Stomach (tissue), 9 donors: Measurements from ENCODE around the gene VOPP1. TPM values are rescaled to one million over a fixed set of nuclear protein-coding genes. Genes with fewer than 3 reads are reported as not detected.

Source experiments
- DNase-seq, 2 donors: peaks; one replicate each; pipeline versions ENCODE4 v3.0.0 to v3.0.0-alpha.2; 2013 to 2019
- H3K27ac ChIP-seq, 5 donors: fragments of 200-600 bp in 4 of 5; sonication (generic) in 4 of 5; one replicate each; pipeline ENCODE4 v1.5.1; 2013 to 2019; ENCODE audit warnings: mild to moderate bottlenecking in 1 of 5, moderate library complexity in 1 of 5
- H3K27me3 ChIP-seq, 3 donors: fragments of 200-600 bp; sonication (generic); one replicate each; pipeline ENCODE4 v1.5.1; 2017 to 2019; ENCODE audit warnings: mixed run types in 1 of 3
- H3K36me3 ChIP-seq, 4 donors: fragments of 200-600 bp; sonication (generic); 1 replicate in 3 of 4; 2 replicates in 1 of 4; pipeline ENCODE4 v1.5.1; 2016 to 2019
- H3K4me1 ChIP-seq, 4 donors: fragments of 200-600 bp; sonication (generic); one replicate each; pipeline ENCODE4 v1.5.1; 2016 to 2019
- H3K4me3 ChIP-seq, 4 donors: fragments of 200-600 bp; sonication (generic) in 3 of 4; one replicate each; pipeline ENCODE4 v1.5.1; 2016 to 2019; ENCODE audit warnings: mild to moderate bottlenecking in 1 of 4
- H3K9me3 ChIP-seq, 4 donors: fragments of 200-600 bp; sonication (generic); one replicate each; pipeline ENCODE4 v1.5.1; 2016 to 2019
- EP300 ChIP-seq: sonication (generic); formaldehyde crosslinking; IDR thresholded peaks from one replicate; pipeline ENCODE4 v1.6.1; 2017; ENCODE audit warnings: antibody characterized with exemption
- POLR2A ChIP-seq, 4 donors: fragments of 450-650 bp; IDR thresholded peaks; one replicate each; pipeline ENCODE4 v1.6.1; 2016; ENCODE audit warnings: antibody characterized with exemption in 4 of 4, control low read depth in 2 of 4, mild to moderate bottlenecking in 1 of 4, moderate library complexity in 1 of 4
- POLR2AphosphoS5 ChIP-seq, 3 donors: sonication (generic); formaldehyde crosslinking; IDR thresholded peaks; one replicate each; pipeline ENCODE4 v1.6.1; 2016; ENCODE audit warnings: antibody characterized with exemption in 3 of 3
- WGBS, 5 donors: extraction: QIAGEN DNeasy Blood & Tissue Kit in 3 of 5; methylation state at CpG; one replicate each; pipeline versions ENCODE4 v1.1.5 to v1.1.7; 2013 to 2018; 5-methylcytosine and 5-hydroxymethylcytosine counted together
- intact Hi-C: fragments of 100-400 bp; cut with DNase I; formaldehyde crosslinking; loops from one replicate; pipeline ENCODE4 v1.15.1; 2023; ENCODE audit warnings: low total_unique reads
- polyA plus RNA-seq, 3 donors: library from polyadenylated mRNA; stranded (reverse); fragments of 200-250 nt; gene quantifications; one replicate each; pipeline ENCODE4 v1.2.3, GENCODE V29; 2013
- total RNA-seq, 5 donors: library from RNA; depleted of rRNA; stranded (reverse); fragments of >200 nt; gene quantifications; one replicate each; pipeline versions ENCODE4 v1.1.0 to v1.2.3, GENCODE V29; 2014 to 2016
- TF ChIP-seq, protein P1 (sequence below), 7 experiments: fragments of 450-650 bp in 4 of 7; fragments of 200-600 bp in 3 of 7; sonication (generic) in 3 of 7; IDR thresholded peaks; one replicate each; pipeline ENCODE4 v1.5.1; 2016 to 2019; ENCODE audit warnings: antibody characterized with exemption in 7 of 7, control low read depth in 2 of 7, mild to moderate bottlenecking in 1 of 7
- donor health status: healthy with polysubstance abuse.
- donor health status: Bipolar disorder and iron deficiency.
- donor health status: healthy.

VOPP1 gene
- total and polyA plus RNA-seq, 8 donors = 14.0 to 117 (median 37.0) TPM

DNA sequence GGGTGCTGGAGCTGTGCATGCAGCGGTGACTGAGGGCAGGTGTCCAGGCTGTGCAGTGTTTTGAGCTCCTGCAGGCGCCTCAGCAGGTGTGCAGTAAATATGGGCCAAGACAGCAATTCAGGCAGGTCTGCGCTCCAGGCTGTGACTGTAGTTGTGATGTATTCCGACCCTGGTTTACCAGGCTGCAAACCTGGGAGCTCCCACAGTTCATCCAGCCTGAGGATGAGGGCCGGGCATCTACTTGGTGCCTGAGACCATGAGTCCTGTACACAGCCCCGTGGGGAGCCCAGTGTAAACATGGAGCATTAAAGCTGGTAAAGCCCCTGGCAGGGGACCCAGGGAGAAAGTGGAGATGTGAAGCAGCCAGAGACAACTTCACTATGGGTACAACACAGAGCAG, 82.8 kb downstream of the VOPP1 start:
- H3K4me1 ChIP-seq = peaks cover 0 to 11% (median 0%) of the 10 kb centered on the region in 4 donors
- intact Hi-C loops = no loop called here
- no peaks in the 10 kb centered on the region for H3K27me3 ChIP-seq
- 86 to 93% (median 91%) methylated on average over 6 of the region's 6 CpGs for WGBS, 5 donors
- TF ChIP-seq, protein P1, sequence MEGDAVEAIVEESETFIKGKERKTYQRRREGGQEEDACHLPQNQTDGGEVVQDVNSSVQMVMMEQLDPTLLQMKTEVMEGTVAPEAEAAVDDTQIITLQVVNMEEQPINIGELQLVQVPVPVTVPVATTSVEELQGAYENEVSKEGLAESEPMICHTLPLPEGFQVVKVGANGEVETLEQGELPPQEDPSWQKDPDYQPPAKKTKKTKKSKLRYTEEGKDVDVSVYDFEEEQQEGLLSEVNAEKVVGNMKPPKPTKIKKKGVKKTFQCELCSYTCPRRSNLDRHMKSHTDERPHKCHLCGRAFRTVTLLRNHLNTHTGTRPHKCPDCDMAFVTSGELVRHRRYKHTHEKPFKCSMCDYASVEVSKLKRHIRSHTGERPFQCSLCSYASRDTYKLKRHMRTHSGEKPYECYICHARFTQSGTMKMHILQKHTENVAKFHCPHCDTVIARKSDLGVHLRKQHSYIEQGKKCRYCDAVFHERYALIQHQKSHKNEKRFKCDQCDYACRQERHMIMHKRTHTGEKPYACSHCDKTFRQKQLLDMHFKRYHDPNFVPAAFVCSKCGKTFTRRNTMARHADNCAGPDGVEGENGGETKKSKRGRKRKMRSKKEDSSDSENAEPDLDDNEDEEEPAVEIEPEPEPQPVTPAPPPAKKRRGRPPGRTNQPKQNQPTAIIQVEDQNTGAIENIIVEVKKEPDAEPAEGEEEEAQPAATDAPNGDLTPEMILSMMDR (IDR thresholded peaks at IDR 0.05) = no peak
- TF ChIP-seq EP300 (no peak), POLR2AphosphoS5 (IDR thresholded peaks at IDR 0.05) (no peak), POLR2A (IDR thresholded peaks at IDR 0.05) (no peak)
- H3K9me3 ChIP-seq = no peaks in the 10 kb centered on the region
- H3K36me3 ChIP-seq = peaks cover 27 to 91% (median 73%) of the 10 kb centered on the region in 4 donors
- H3K4me3 ChIP-seq = no peak overlapping the region
- H3K27ac ChIP-seq = no peak overlapping the region
- no peak for DNase-seq

DNA sequence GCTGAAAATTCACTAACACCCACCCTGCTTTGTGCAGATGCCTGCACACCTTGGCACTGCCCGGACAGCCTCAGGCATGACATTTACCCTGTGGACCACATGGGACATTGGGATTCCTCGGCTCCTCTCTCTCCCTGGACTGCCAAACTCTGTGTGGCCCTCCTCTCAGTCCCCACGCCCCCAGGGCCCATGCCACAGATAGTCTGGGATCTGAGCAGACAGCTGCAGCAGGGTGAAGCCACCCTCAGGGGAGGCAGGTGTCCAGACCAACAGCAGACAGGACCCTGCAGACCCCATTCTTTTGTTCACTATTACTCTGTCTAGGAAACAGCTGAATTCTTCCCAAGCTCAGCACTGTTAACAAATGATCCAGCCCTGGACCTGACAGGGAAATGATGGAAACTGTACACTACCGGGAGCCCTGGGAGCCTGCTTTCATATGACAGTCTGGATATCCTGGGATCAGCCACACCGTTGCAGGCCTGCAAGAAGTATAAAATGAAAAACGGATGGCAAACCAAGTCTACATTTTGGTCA, 83.4 kb downstream of the VOPP1 start:
- Histone ChIP-seq H3K4me3 (no peak overlapping the region), H3K27me3 (no peaks in the 10 kb centered on the region), H3K4me1 (peaks cover 0 to 10% (median 0%) of the 10 kb centered on the region in 4 donors), H3K36me3 (peaks cover 27 to 90% (median 78%) of the 10 kb centered on the region in 4 donors), H3K9me3 (no peaks in the 10 kb centered on the region), H3K27ac (no peak overlapping the region)
- 95 to 98% (median 96%) methylated on average over 6 of the region's 6 CpGs for WGBS, 5 donors
- no peak for DNase-seq
- intact Hi-C loops = no loop called here
- TF ChIP-seq POLR2AphosphoS5 (IDR thresholded peaks at IDR 0.05) (no peak), EP300 (no peak), POLR2A (IDR thresholded peaks at IDR 0.05) (no peak)
- TF ChIP-seq, protein P1 (IDR thresholded peaks at IDR 0.05) = no peak

DNA sequence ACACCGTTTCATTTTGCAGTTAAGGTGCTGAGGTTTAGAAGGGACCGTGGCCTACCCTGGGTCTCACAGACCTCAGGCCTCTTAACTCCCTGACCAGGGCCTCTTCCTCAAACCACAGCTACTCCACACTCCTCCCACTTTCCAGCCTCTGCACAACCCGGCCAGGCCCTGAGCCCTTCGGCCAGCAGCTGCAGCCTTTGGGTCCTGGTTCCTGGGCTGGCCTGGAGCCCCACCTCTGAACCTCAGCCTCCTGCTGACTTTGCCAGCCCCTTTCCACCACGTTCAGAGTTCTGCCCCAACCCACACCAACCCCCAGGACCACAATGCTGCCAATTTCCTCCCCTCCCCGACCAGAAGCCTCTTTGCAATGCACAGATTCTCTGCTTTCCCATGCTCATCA, 84.1 kb downstream of the VOPP1 start:
- H3K36me3 ChIP-seq = peaks cover 27 to 84% (median 82%) of the 10 kb centered on the region in 4 donors
- peaks cover 0 to 5% (median 0%) of the 10 kb centered on the region in 4 donors for H3K4me1 ChIP-seq
- no peak for DNase-seq
- no peak overlapping the region for H3K27ac ChIP-seq
- no peaks in the 10 kb centered on the region for H3K27me3 ChIP-seq
- no peak overlapping the region for H3K4me3 ChIP-seq
- TF ChIP-seq, protein P1 (IDR thresholded peaks at IDR 0.05) = no peak
- no peak for TF ChIP-seq POLR2A (IDR thresholded peaks at IDR 0.05)
- TF ChIP-seq EP300 = no peak
- TF ChIP-seq POLR2AphosphoS5 (IDR thresholded peaks at IDR 0.05) = no peak
- 70 to 83% (median 78%) methylated on average over 6 of the region's 6 CpGs for WGBS, 5 donors
- intact Hi-C loops = no loop called here
- H3K9me3 ChIP-seq = no peaks in the 10 kb centered on the region

DNA sequence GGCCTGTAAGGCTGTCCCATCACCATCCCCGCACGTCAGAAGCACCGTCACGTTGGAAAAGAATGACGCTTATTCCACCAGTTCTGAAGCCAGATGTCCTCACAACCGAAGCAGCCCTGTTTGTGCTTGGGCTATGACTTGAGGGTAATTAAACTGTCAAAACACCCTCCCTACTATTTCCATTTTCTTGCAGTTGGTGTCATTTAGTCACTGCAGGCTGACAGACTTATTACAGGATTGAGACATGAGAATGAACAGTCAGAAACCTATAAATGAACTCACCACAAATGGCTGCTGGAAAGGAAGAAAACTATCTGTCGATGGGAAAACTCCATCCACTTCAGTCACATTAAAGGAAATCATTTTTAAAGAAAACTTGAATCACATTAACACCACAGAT, 85.3 kb downstream of the VOPP1 start:
- Histone ChIP-seq H3K4me3 (no peak overlapping the region), H3K36me3 (peaks cover 27 to 81% (median 73%) of the 10 kb centered on the region in 4 donors), H3K27ac (no peak overlapping the region), H3K9me3 (no peaks in the 10 kb centered on the region), H3K4me1 (peaks cover 0 to 7% (median 0%) of the 10 kb centered on the region in 4 donors), H3K27me3 (no peaks in the 10 kb centered on the region)
- intact Hi-C loops = no loop called here
- no peak for DNase-seq
- WGBS, 5 donors = 93 to 97% (median 96%) methylated on average over 7 of the region's 7 CpGs
- TF ChIP-seq POLR2AphosphoS5 (IDR thresholded peaks at IDR 0.05) = no peak
- no peak for TF ChIP-seq POLR2A (IDR thresholded peaks at IDR 0.05)
- TF ChIP-seq EP300 = no peak

DNA sequence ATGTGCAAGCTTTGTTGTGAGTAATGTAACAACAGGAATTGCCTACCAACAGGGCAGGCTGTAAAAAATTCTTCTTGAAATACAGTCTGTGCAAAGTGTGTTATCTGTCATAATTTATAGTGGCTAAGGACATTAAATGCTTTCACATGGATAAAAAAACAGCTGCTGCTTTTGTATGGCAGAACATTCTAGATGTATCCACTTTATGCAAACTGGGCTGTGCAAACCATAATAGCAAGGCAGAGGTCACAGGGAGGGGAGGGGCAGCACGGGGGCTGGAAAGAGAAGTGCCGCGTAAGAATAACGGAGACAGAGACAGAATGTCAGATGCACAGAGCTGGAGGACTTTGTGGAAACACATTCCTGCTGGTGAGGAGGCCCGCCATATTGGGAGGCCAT, 86.1 kb downstream of the VOPP1 start:
- Histone ChIP-seq H3K4me3 (no peak overlapping the region), H3K9me3 (no peaks in the 10 kb centered on the region), H3K27ac (no peak overlapping the region), H3K36me3 (peaks cover 21 to 78% (median 66%) of the 10 kb centered on the region in 4 donors), H3K27me3 (no peaks in the 10 kb centered on the region), H3K4me1 (peaks cover 0 to 7% (median 0%) of the 10 kb centered on the region in 4 donors)
- intact Hi-C loops = no loop called here
- TF ChIP-seq POLR2AphosphoS5 (IDR thresholded peaks at IDR 0.05) (no peak), EP300 (no peak), POLR2A (IDR thresholded peaks at IDR 0.05) (no peak)
- TF ChIP-seq, protein P1 (IDR thresholded peaks at IDR 0.05) = no peak
- no peak for DNase-seq
- WGBS, 5 donors = 75 to 91% (median 83%) methylated on average over 5 of the region's 5 CpGs
